Psoas muscle (tissue), 8 donors: ENCODE data around the gene ZC3HAV1. TPM values are rescaled to one million over a fixed set of nuclear protein-coding genes. Genes with fewer than 3 reads are reported as not detected.

Experiments
- ATAC-seq, 4 donors: fragments of 200-7000 bp; cut with Tn5 transposase; one replicate each; pipeline ENCODE4 v1.9.1; 2020; ENCODE audit warnings: moderate library complexity in 3 of 4, mild to moderate bottlenecking in 2 of 4
- DNase-seq, 2 donors: peaks; one replicate each; pipeline ENCODE4 v3.0.0-alpha.2; 2020
- H3K27ac ChIP-seq: fragments of 200-600 bp; one replicate; pipeline ENCODE4 v1.8.0; 2022
- H3K27me3 ChIP-seq, 3 donors: fragments of 200-600 bp in 1 of 3; one replicate each; pipeline versions ENCODE4 v1.6.1 to v1.8.0; 2013 to 2022; ENCODE audit warnings: low read length in 2 of 3, mild to moderate bottlenecking in 2 of 3, moderate library complexity in 1 of 3; ENCODE audit not compliant: insufficient read depth in 3 of 3
- H3K36me3 ChIP-seq, 2 donors: fragments of 200-600 bp in 1 of 2; one replicate each; pipeline versions ENCODE4 v1.6.1 to v1.8.0; 2013 to 2022; ENCODE audit warnings: low read depth in 1 of 2, mild to moderate bottlenecking in 1 of 2, moderate library complexity in 1 of 2; ENCODE audit not compliant: insufficient read depth in 1 of 2
- H3K4me1 ChIP-seq: fragments of 200-600 bp; one replicate; pipeline ENCODE4 v1.8.0; 2022
- H3K4me3 ChIP-seq: fragments of 200-600 bp; one replicate; pipeline ENCODE4 v1.8.0; 2022; ENCODE audit warnings: mild to moderate bottlenecking
- H3K9me3 ChIP-seq: fragments of 200-600 bp; one replicate; pipeline ENCODE4 v1.8.0; 2022
- WGBS, 3 donors: extraction: QIAGEN DNeasy Blood & Tissue Kit; methylation state at CpG; one replicate each; pipeline versions ENCODE4 v1.1.6 to v1.1.7; 2013; 5-methylcytosine and 5-hydroxymethylcytosine counted together
- intact Hi-C, 2 donors: fragments of 100-400 bp; cut with DNase I; formaldehyde crosslinking; loops; one replicate each; pipeline versions ENCODE4 v1.11.0 to v1.14.2; 2022
- polyA plus RNA-seq, 3 donors: library from polyadenylated mRNA; stranded (reverse); fragments of 200-250 nt; gene quantifications; one replicate each; pipeline ENCODE4 v1.2.3, GENCODE V29; 2013
- total RNA-seq, 4 donors: library from RNA; stranded (reverse); fragmentation: NEBNext Ultra II Directional in 2 of 4; extraction: Animal tissue kit (Norgen Biotek cat#: 25700) in 2 of 4; gene quantifications; one replicate each; pipeline versions ENCODE4 v1.2.1 to v1.2.4, GENCODE V29; 2021 to 2023
- TF ChIP-seq, protein P1 (sequence below): fragments of 200-600 bp; IDR thresholded peaks from one replicate; pipeline ENCODE4 v1.8.0; 2022; ENCODE audit warnings: antibody characterized with exemption
- donor health status: healthy with polysubstance abuse.
- donor health status: DM: no; HTN: no; CAD: no; lungs with moderate emphysema.
- donor health status: Bipolar disorder and iron deficiency.
- donor health status: healthy.
- donor health status: DM: yes; HTN: yes; CAD: no.
- donor health status: DM: no; HTN: no; CAD: no.
- donor health status: DM: no; HTN: no; CAD: no.
- donor health status: DM: yes; HTN: yes; CAD: no.

Gene ZC3HAV1
- total and polyA plus RNA-seq, 7 donors, result 1.6 to 5.3 (median 3.9) TPM

GRCh38 chr7:139071680-139072079, 37.8 kb downstream of the ZC3HAV1 start:
- Histone ChIP-seq H3K4me1 (no peaks in the 10 kb centered on the region), H3K4me3 (no peak overlapping the region), H3K27ac (no peak overlapping the region), H3K27me3 (no peaks in the 10 kb centered on the region), H3K9me3 (no peaks in the 10 kb centered on the region), H3K36me3 (peaks cover 4 to 65% of the 10 kb centered on the region in 2 donors)
- DNase-seq, result no peak
- 89 to 97% (median 92%) methylated on average over 3 of the region's 3 CpGs for WGBS, 3 donors
- intact Hi-C loops, result loop anchor here in 1 of 2 donors (10.0 kb wide), 1 partner anchor 187 kb away; no protein-coding TSS in a partner anchor
- TF ChIP-seq, protein P1, sequence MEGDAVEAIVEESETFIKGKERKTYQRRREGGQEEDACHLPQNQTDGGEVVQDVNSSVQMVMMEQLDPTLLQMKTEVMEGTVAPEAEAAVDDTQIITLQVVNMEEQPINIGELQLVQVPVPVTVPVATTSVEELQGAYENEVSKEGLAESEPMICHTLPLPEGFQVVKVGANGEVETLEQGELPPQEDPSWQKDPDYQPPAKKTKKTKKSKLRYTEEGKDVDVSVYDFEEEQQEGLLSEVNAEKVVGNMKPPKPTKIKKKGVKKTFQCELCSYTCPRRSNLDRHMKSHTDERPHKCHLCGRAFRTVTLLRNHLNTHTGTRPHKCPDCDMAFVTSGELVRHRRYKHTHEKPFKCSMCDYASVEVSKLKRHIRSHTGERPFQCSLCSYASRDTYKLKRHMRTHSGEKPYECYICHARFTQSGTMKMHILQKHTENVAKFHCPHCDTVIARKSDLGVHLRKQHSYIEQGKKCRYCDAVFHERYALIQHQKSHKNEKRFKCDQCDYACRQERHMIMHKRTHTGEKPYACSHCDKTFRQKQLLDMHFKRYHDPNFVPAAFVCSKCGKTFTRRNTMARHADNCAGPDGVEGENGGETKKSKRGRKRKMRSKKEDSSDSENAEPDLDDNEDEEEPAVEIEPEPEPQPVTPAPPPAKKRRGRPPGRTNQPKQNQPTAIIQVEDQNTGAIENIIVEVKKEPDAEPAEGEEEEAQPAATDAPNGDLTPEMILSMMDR, result no peak
- no peak for ATAC-seq

GRCh38 chr7:139068544-139069399, 40.7 kb downstream of the ZC3HAV1 start:
- Histone ChIP-seq H3K27ac (no peak overlapping the region), H3K9me3 (no peaks in the 10 kb centered on the region), H3K36me3 (peaks cover 5 to 75% of the 10 kb centered on the region in 2 donors), H3K4me3 (no peak overlapping the region), H3K27me3 (no peaks in the 10 kb centered on the region), H3K4me1 (no peaks in the 10 kb centered on the region)
- WGBS, 3 donors, result 96 to 97% (median 96%) methylated on average over 9 of the region's 9 CpGs
- ATAC-seq (no peak), DNase-seq (no peak)
- intact Hi-C loops, result no loop called here
- TF ChIP-seq, protein P1, result no peak

GRCh38 chr7:139066315-139066714, 43.2 kb downstream of the ZC3HAV1 start:
- no peak overlapping the region for H3K27ac ChIP-seq
- H3K36me3 ChIP-seq, result peaks cover 4 to 56% of the 10 kb centered on the region in 2 donors
- WGBS, 3 donors, result 78 to 86% (median 84%) methylated on average over 9 of the region's 9 CpGs
- no peaks in the 10 kb centered on the region for H3K9me3 ChIP-seq
- DNase-seq, result no peak
- no peak overlapping the region for H3K4me3 ChIP-seq
- ATAC-seq, result no peak
- no peaks in the 10 kb centered on the region for H3K27me3 ChIP-seq
- TF ChIP-seq, protein P1, result no peak
- no peaks in the 10 kb centered on the region for H3K4me1 ChIP-seq
- intact Hi-C loops, result no loop called here

GRCh38 chr7:139065323-139065722, 44.2 kb downstream of the ZC3HAV1 start:
- H3K4me1 ChIP-seq, result no peaks in the 10 kb centered on the region
- DNase-seq, result no peak
- no peak for ATAC-seq
- peaks cover 4 to 66% of the 10 kb centered on the region in 2 donors for H3K36me3 ChIP-seq
- no peaks in the 10 kb centered on the region for H3K27me3 ChIP-seq
- H3K9me3 ChIP-seq, result no peaks in the 10 kb centered on the region
- intact Hi-C loops, result no loop called here
- WGBS, 3 donors, result 88 to 91% (median 89%) methylated on average over 11 of the region's 11 CpGs
- no peak overlapping the region for H3K27ac ChIP-seq
- H3K4me3 ChIP-seq, result no peak overlapping the region
- TF ChIP-seq, protein P1, result no peak
